ENCODE data around the gene TBATA.
A peak's percentile ranks its signal among the peaks of the same experiment; 100 is the strongest.

The TBATA gene

GRCh38 chr10:70785190-70785589, at the start of gene TBATA:
TBATA (minus strand) TSS chr10:70785377; CDS start chr10:70783379, 1,998 bp downstream.
- DNase-seq (ENCODE audit: low read depth), result no peak

GRCh38 chr10:70834441-70835151, 49.4 kb upstream of the TBATA start:
- DNase-seq (ENCODE audit: low read depth), result no peak

GRCh38 chr10:70834021-70834420, 48.8 kb upstream of the TBATA start:
- DNase-seq (ENCODE audit: low read depth), result no peak

GRCh38 chr10:70833601-70834000, 48.4 kb upstream of the TBATA start:
- no peak for DNase-seq (ENCODE audit: low read depth)

GRCh38 chr10:70832852-70833528, 47.8 kb upstream of the TBATA start:
- DNase-seq (ENCODE audit: low read depth), result peak; percentile 89

- DNase-seq (ENCODE audit: low read depth), result no peak
Observed at GRCh38 chr10:70832221-70832620, 47.0 kb upstream of the TBATA start.

GRCh38 chr10:70830164-70830563, 45.0 kb upstream of the TBATA start:
- DNase-seq (ENCODE audit: low read depth), result no peak

GRCh38 chr10:70829543-70829942, 44.4 kb upstream of the TBATA start:
- no peak for DNase-seq (ENCODE audit: low read depth)

GRCh38 chr10:70828923-70829322, 43.7 kb upstream of the TBATA start:
- DNase-seq (ENCODE audit: low read depth), result no peak

GRCh38 chr10:70827086-70827757, 42.0 kb upstream of the TBATA start:
- no peak for DNase-seq (ENCODE audit: low read depth)

- no peak for DNase-seq (ENCODE audit: low read depth)
Observed at GRCh38 chr10:70822076-70822820, 37.1 kb upstream of the TBATA start.

- no peak for DNase-seq (ENCODE audit: low read depth)
Observed at GRCh38 chr10:70820976-70821750, 36.0 kb upstream of the TBATA start.

- peak; percentile 74 for DNase-seq (ENCODE audit: low read depth)
Observed at GRCh38 chr10:70816220-70816894, 31.2 kb upstream of the TBATA start.

GRCh38 chr10:70815504-70816219, 30.5 kb upstream of the TBATA start, which contains the start of gene SGPL1:
SGPL1 (plus strand) TSS chr10:70815948; CDS start chr10:70816854, 906 bp downstream.
- DNase-seq (ENCODE audit: low read depth), result no peak

GRCh38 chr10:70814126-70814525, 28.9 kb upstream of the TBATA start:
- no peak for DNase-seq (ENCODE audit: low read depth)

- DNase-seq (ENCODE audit: low read depth), result no peak
Observed at GRCh38 chr10:70812814-70813213, 27.6 kb upstream of the TBATA start.

GRCh38 chr10:70811881-70812280, 26.7 kb upstream of the TBATA start:
- no peak for DNase-seq (ENCODE audit: low read depth)

- no peak for DNase-seq (ENCODE audit: low read depth)
Observed at GRCh38 chr10:70810967-70811366, 25.8 kb upstream of the TBATA start.

GRCh38 chr10:70809726-70810125, 24.5 kb upstream of the TBATA start:
- no peak for DNase-seq (ENCODE audit: low read depth)

GRCh38 chr10:70809011-70809611, 23.9 kb upstream of the TBATA start:
- DNase-seq (ENCODE audit: low read depth), result no peak
